ENCODE results near the gene PACRG.

The PACRG gene

DNA sequence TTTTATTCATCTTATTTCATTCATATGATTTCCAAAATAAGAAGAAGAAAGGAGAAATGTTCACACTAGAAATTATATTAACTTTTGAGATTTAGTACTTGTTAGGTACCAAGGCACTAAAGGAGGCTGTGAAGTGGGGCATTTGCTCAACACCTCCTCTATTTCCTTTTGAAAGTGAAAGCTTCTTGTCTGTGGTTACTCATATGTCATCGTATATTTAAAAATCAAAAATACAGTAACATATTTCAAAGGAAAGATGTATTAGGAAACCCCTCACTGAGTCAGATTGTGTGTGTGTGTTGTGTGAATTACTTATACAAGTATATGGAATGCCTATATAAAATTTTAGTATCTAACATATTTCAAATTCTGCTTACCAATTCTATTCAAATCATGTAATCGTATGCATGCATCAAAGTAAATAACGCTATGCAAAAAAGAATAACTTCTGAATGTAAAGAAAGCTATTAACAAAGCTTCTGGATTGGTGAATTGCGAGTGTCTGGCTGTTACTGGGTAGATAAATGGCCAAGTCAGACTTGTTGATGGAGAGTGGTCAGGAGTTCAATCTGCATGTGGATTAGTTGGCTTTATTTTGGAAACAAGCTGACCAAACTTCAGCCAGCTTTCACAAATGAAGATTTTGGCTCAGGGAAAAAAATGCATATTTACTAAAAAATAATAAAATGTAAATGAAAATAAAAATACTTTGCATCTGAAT lies 70.9 kb downstream of the PACRG start:
- DNase-seq: no peak

DNA sequence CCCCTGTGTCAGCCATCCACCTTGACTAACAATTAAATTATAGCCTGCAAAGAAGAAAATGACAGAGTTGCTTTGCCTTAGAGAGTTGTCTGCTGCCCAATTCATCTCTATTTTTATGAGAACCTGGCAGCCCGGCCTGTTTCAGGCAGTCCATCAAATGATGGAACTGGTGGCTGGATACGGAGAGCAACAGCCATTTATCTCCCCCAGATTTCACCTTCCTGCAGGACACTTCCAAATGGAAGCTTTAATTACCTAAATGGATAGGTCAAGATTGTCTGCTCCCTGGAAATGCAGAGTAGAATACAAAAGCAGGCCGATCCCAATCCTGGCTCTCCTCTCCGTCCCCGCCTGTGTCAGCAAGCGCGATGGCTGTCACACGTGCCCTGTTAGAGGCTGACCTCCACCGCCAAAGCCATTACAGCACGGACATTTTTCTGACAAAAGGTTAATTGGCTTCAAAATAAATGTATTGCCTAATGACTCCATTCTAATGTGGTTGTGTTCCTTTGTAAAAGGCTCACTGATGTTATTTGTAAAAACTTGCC lies 86.7 kb downstream of the PACRG start:
- DNase-seq: no peak

DNA sequence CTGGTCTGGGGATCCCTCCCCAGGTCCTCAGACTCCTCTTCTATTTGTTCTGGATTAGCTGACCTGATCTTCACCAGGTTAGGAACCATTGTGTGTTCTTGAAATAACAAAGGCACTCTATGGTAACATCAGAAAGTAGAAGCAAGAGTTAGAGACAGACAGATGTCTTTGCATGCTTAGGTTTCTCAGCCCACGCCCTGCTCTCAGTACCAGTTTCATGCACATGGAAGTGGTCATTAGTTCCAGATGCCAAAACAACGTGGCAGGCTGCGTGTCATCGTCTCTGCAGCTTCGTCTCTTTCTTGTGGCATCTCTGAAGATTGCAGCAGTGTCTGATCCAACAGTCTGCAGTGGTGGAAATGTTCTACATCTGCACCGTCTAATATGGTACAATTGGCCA lies 89.4 kb downstream of the PACRG start:
- no peak for DNase-seq

DNA sequence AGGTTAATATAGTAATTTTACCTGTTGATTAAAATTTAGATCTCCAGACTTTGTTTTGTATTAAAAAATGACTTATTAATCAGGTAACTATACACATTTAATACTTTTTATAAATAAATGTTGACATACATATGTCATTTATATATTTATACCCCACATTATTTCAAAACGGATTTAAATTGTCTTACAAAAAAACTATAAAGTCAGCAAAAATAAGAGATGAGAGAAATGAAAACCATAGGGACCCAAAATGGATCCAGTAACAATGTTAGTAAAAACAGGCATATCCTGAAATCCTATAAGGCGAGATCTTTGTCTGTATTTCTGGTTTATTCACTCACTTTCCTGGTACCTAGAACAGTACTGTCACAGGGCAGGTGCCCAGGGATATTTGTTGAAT lies 91.5 kb downstream of the PACRG start:
- DNase-seq: no peak

DNA sequence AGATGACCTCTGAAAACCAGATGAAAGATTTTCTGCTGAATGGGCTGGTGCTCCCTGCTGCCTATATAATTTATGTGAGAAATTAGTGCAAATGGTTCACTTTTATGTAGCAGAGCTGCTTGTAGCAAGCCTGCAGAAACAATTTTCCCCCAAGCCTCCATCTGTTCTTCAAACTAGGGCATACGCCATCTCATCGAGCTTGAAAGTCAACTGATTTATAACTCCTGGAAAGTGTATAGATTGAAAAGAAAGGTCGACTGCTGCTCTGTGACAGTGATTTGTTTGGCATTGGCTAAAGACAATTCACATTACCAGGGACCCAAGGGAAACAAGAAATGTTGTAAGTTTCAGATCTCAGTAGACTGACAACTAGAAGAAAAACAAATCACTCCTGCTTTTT lies 93.3 kb downstream of the PACRG start:
- DNase-seq: no peak

DNA sequence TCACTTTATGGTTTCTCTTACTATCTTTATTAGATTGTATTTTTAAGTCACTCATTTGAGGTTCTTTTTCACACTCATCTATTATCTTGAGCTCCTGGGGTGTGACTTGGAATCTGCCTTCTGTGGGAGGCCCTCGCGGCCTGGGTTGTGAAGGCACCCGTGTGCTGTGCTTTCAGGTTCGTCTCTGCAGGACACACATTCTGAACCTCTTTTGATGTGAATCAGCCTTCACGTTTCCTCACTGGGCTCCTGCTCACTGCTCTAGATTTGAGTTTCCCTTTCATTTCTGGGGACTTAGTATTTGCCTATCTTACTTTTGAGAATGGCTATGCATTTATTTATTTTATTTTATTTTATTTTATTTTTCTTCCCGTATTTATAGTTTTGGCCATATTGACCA lies 97.8 kb downstream of the PACRG start:
- no peak for DNase-seq

DNA sequence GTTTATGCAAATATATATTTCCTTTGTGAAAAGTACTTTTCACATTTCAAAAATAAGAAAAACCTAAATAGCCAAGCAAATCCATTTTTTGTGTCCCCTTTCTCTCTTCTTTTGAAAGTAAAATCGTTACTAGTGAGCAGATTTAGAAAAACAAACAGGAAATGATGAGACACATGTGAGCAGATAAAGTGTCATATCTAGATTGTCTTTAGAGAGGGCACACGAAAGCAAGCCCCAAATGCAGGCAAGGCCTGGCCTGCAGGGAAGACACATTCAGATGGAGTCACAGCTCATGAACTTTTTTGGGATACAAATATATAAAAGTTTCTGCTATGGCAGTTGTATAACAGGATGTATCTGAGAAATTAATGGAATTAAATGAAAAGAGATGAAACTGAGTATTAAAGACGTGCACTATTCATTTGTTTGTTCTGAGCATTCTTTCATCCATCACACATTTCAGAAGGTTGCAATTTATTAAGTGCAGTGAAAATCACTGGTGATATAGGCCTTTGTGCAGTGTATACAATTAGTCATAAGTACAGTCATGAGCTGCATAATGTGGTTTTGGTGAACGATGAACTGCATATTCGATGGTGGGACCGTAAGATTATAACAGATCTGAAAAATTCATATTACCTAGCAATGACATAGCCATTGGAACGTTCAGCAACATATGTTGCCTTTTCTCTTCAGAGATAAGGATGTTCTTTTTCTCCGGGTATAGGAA lies 101.4 kb downstream of the PACRG start:
- DNase-seq: no peak

DNA sequence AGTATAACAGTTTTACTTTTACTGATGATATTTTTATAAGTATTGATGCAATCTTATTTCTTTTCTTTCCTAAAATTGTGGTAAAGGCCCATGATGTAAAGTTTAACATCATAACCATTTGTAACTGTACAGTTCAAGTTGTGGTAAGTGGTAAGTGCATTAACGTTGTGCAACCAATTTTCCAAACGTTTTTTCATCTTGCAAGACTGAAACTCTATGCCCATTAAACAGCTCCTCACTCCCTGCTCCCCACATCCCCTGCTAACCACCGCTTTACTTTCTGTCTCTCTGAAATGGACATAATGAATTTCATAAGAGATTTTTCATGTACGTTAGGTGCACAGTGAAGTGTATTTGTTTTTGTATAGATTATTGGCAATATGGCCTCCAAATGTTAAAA lies 106.0 kb downstream of the PACRG start:
- no peak for DNase-seq

DNA sequence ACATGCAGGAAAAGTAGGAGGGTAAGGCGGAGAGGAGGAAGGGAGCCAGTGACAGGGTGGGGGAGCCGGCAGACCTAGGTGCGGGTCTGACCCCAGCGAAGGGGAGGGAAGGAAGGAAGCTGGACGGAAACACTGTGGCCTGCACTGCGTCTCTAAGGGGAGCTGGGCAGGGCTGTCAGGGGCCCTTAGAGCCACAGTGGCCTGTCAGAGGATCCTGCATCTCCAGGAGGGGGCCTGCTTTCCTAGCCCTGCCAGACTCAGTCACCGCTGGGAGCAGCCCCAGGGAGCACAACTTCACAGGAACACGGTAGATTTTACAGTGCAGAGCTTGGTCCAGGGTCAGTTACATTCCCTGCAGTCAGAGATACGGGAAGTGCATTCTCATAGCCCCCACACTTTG lies 118.2 kb downstream of the PACRG start:
- no peak for DNase-seq

DNA sequence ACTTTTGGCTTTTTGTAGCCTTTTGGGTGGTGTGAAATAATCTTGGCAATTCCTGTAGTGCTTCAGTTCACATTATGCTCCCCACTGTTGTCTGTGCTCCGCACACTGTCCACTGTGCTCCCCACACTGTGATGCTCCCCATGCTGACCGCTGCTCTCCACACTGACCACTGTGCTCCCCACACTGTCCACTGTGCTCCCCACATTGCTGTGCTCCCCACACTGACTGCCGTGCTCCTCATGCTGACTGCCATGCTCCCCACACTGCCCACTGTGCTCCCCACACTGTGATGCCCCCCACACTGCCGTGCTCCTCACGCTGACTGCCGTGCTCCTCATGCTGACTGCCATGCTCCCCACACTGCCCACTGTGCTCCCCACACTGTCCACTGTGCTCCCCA lies 118.9 kb downstream of the PACRG start:
- DNase-seq: no peak

DNA sequence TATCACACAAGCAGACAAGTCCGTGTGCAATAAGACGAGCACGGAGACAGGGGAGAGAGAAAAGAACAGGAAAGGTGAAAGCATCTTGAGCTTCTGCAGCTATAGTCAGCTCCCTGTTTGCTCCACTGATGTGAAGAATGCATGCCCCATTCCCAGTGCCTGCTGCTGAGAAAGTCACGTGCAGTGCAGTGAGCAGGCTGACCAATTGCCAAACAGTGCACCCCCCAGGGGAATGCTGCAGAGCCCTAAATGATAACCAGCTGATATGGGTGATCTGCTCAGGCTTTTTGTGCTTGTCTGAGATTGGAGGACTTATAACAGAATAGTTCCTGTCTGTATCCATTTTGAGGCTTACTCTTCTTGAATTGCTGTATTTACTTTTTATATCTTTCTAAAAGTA lies 121.5 kb downstream of the PACRG start:
- DNase-seq: no peak

DNA sequence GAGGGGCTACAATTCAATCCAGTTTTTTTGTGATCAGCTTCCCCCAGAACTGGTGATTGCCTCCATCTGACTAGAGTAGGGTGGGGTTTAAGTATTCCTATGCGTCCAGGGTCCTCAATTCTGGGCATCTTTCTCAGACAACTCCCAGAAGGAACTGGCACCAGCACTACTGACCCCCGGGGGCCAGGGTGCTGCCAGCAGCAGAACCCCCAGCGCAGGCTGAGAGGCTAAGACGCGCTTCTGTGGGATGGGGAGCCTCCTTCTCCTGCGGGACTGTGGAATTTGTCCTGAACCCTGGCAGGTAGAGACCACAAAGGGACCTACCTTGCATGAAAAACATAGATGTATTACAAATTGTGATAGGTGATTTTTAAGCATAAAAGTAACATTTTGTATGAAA lies 124.4 kb downstream of the PACRG start:
- DNase-seq: no peak

DNA sequence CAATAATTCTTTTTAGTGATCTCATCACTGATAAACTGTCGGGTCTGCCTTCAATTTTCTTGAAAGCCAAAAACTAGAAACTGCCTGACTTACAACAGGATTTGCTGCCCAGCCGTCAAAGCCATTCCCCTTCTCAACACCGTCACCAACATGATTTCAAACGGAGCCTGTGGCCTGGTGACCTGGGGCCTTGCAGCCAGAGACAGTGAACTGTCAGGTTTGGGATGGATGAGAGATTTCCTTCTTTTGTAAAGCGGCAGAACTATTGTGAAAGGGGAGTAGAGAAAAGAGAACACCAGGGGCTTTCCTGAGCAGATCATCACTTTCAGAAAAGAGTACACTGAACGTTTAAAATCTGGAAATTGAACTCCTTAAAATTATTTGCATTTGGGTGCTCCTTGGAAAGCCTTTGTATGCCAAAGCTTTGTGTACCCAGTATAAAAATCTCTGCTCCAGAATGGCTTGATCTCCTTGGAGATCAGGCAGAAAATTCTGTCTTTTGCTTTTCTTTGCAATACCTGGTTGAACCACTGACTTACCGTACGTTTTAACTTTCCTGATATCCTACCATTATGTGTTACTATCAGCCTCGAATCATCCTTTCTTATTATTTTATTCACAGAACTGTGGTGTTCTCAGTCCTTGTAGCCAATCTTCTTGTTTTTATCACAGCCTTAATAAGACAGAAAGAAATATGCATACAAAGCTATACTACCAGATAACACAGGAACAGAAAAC lies 125.2 kb downstream of the PACRG start:
- no peak for DNase-seq

DNA sequence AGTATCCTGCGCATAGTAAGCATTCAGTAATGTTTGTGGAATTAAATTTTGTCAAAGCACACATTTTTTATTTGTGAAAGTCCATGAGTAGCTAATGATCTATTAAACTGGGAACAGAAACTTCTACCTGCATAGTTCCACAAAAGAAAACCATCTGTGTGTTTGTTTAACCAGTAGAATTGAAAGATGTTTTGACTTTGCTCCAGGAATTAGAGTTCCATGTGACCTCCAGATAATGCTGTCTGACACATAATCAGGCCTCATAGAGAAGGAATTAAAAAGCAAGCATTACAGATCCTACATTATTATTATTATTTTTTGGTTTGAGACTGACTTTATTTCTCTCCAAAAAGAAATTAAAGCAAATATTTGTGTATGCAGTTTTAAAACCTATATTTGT lies 126.5 kb downstream of the PACRG start:
- no peak for DNase-seq

DNA sequence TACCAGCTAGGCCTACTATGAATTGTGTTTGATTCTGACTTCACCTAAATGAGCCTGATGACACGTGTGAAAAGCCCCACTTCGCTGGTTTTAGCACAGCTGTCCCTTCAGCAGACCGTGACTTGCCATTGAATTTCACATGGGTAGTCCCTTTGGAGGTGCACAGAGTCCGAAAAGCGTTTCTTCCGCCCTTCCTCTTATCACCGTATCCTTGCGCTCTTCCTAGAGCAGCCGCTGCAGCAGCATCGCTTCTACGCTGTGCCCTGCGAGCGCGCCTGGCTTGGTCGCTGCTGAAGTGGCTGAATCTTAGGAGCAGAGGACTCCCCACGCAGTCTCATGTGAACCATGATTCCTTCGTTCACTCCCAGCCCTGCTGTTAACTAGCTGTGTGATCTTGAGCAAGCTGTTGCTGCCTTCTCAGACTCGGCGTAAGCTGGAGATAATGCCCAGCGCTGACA lies 127.0 kb downstream of the PACRG start:
- DNase-seq: no peak

DNA sequence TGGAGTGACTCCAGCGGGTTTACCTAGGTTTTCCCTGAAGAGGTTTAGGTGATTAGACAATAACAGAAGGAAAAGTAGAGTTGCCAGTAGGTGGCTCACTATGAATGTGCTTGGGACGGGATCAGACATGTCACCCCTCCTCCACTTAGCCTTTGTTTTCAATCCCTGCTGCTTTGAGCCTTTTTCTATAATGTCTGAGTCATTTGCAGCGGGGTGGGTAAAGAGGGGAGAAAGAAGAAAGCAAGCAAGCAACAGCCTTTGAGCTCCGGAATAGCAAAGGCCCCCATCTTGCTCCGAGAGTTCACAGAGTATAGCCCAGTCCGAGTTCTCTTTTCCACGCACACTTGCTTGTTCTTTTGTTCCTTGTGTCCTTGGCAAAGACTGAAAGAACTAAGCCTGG lies 129.1 kb downstream of the PACRG start:
- no peak for DNase-seq

DNA sequence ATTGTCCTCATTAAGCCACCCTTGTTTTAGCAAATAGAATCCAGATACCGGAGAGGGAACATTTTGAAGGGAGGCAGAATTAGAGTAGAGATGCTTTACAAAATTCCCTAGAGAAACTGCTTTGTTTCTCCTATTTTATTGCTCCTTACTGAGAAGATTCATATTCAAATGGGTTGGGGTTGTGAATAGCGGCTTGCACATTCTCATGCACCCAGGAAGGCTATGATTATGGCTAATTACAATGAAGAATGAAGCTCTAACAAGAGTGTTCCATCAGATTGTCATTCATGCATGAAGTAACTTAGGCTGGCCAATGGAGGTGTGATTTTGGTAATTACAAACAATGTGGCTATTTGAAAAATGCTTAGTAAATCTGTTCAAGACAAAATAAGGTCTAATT lies 129.6 kb downstream of the PACRG start:
- no peak for DNase-seq

DNA sequence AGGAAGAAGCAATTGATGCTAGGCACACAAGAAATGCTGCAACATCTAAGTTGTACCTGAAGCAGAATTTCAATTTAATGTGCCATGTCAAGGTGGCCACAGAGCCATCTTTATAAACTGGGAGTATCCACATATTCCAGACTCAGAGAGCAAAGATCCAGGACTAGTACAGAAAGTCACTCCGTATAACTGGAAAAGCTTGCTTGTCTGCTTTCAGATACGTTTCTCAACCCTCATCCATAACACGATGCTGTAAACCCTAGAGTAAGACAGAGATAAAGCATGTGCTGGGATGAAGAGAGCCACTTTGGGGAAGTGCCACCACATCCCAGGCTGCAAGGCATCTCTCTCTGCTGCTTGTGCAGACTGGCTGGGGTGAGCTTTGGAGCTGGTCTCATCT lies 134.7 kb downstream of the PACRG start:
- DNase-seq: no peak

DNA sequence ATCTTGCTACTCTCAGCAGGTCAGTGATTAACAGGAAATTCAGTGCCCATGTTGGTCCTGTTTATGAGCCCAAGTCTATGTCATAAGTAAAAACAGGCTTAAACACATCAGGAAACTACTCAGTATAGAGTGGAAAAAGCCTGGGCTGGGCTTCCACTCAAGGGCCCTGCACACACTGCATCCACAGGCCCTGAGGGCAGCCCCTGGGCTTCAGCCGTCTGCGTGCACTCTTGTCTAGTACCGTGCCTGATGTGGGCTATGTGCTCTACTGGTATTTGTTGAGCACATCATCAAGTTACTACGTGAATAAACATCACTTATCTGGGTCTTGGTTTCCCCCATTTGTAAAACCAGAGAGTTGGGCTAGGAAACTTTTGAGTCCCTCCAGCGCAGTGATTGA lies 135.2 kb downstream of the PACRG start:
- DNase-seq: no peak

DNA sequence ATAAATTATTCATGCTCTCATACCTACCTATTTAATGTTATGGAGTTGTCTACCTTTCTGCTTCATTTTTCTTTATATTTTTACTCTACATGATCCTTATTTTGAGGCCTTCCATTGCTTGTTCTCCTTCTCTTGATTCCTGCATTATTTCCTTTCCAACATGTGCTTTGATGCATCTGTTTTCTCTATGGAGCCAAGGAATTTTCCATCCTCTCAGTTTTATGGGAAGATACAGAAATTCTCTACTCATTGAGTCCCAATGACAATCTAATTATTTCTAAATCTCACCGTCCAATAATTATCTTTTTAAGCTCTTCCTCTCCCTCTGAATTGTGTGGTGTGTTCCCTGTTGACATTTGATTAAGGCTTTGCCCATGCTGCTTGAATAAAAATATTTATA lies 136.0 kb downstream of the PACRG start:
- no peak for DNase-seq

DNA sequence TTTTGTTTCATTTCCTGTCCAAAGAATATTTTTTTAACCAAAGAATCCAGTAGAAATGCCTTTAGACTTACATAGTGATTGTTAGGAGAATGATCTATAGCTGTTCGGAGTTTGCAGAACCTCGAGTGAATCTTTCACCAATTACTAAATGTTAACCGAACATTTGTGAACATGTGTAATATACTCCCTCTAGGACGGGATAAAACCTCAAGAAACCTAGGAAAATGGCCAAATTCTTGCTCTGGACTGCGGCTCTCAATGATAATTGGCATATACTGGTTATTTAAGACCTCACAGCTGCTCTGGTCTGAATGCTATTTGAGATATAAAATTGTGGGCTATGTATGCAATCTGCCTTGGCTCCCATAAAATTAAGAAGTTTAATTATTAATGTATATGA lies 137.1 kb downstream of the PACRG start:
- DNase-seq: no peak

DNA sequence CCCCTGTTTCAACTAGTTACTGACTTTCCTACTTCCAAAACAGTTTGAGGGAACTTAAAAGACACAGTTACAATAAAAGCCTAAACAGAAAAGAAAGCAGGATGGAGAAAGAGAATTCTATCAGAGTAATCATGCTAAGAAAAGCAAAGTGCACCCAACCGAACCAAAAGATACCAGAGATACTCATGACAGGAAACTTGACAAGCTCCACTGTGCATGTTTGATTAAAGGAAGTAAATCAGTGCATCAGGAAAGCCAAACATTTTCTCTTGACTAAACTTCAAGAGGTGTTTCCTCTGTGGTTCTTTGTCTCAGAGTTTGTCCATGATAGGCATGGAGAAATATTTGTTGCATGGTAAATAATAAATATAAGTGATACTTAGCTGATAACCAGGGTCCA lies 138.9 kb downstream of the PACRG start:
- no peak for DNase-seq

DNA sequence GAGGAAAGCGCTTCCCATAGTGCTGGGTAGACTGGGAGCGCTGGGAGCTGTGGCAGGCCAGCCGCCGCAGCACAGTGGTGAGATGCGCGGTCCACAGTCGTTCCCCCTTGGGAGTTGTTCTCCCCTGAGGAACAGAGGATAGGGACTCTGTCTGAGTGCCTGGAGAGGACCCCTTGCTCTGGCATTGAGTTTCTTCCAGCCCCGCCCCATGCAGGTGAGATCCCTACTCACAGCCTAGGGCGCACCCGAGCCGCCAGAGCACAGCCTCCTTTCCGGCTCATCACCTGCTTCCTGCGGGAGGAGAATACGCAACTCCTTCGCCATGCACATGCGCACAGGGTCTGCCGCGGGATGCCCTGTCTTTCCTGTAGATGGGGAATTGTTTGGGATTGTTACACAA lies 140.6 kb downstream of the PACRG start:
- no peak for DNase-seq

DNA sequence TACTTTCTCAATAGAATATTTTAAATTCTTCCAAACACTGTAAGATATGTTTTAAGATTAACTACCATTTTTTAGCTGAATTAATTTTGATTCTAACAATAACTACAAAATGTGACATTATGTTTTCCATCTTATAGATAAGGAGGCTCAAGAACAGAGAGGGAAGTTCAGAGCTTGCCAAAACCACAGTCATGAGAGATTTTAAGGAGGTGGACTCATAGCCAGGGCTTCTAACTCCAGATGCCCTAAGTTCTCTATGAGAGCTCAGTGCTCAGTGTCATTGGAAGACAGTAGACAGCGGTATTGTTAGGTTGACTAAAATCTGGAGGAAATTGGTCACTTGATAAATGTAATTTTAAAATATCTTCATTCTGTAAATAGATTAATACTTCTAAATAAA lies 144.2 kb downstream of the PACRG start:
- no peak for DNase-seq
